GM15510 (cell line): ENCODE results near the gene ANKRD9.

ENCODE experiments used
- POLR2A ChIP-seq: IDR thresholded peaks from 3 replicates; pipeline ENCODE4 v1.6.1; 2011; ENCODE audit warnings: borderline replicate concordance; ENCODE audit not compliant: insufficient read length; ENCODE audit errors: extremely low read depth

The ANKRD9 gene

DNA sequence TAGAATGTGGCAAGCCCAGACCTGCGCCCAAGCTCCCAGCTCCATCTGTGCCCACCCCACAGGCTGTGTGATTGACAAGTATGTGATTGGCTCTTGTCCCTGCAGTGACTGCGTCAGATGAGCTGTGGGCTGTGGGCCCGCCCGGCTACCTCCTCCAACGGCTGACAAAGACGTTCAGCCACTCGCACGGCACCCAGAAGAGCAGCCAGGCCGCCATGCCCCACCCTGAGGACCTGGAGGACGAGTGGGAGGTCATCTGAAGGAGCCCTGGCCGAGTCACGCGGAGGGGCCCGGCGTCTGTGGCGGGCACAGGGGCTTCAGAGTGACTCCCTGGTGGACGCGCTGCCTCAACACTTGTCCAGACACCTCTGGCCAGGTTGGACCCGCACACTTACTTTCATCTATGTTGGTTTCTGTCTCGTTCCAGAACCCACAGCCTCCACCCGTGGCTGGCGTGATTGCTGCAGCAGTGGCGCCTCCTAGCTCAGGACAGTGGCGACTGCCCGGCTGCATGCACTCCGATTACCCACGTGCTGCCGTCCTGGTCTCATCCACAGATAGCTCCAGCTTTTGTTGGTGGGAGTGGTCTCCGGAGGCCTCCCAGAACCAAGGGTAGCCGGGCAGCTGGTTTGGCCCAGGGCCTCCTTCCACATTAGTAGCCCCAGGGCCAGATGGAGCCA is 11.4 kb downstream of the ANKRD9 start:
- no peak for TF ChIP-seq POLR2A

DNA sequence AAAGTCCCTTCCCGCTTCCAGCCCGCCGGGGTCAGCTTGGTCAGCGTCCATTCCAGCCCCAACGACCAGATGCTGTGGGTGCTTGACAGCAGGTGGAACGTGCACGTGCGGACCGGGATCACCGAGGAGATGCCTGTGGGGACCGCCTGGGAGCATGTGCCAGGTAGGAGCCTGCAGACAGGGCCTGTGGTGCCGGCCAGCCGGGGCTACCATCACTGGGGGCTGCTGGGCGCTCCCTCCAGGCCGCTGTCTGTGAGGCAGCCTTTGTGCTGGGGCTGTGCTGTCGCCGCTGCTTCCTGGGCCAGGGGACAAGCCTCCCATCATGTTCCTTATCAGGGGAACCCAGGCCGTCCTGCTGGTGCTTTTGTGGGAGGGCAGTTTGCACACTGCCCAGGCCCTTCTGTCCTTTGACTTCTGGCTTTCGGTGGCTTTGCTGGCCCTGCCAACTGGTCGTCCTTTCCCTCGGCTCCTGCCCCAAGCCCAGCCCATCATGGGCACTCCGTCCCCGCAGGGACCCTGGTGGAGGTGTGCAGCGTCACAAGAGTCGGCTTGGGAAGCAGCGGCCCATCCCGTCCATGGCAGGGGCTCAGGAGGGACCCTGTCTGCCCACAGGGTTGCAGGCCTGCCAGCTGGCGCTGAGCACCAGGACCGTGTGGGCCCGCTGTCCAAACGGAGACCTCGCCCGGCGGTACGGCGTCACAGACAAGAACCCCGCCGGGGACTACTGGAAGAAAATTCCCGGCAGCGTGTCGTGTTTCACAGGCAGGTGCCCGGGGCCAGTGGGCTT is 12.4 kb downstream of the ANKRD9 start:
- no peak for TF ChIP-seq POLR2A

GRCh38 chr14:102496331-102496691 is 13.3 kb downstream of the ANKRD9 start:
- TF ChIP-seq POLR2A = no peak

GRCh38 chr14:102495491-102496330 is 13.9 kb downstream of the ANKRD9 start:
- TF ChIP-seq POLR2A = no peak

- TF ChIP-seq POLR2A = no peak
Observed at GRCh38 chr14:102493585-102493984, 16.0 kb downstream of the ANKRD9 start.

- TF ChIP-seq POLR2A = no peak
Observed at GRCh38 chr14:102493096-102493495, 16.5 kb downstream of the ANKRD9 start.

GRCh38 chr14:102492531-102492910 is 17.1 kb downstream of the ANKRD9 start:
- no peak for TF ChIP-seq POLR2A

DNA sequence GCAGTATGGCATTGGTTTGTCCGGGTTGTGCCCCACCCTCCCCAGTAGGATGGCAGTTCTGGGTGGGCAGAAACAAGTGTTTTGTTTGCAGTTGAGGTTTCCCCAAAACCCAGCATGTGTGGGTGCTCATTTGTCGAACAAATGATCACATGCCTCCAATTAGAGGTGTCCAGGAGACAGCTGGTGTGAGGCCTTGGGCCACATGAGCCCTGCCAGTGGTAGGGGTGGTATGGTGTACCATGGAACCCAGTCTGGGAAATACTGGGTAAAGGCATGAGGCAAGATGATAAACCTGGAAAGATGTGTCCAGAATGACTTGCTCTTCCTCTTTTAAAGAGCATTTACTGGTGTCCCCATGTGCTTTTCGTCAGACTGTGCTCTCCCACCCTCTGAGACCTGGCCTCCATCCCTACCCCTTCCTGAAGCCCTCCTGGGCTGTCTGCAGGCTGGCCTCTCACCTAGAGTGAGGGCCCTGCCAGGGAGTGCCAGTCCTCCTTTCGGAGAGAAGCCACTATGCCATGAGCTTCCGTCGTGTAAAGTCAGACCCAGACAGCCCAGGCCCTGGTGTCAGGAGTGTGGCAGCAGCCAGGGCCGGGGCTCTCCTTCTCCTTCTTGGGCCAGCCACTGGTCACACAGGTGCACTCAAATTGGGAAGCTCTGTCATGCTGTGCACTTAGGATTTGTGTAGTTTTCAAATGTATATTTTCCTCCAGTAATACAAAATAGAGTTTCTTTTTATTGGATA is 17.6 kb downstream of the ANKRD9 start:
- no peak for TF ChIP-seq POLR2A

- TF ChIP-seq POLR2A = no peak
Observed at GRCh38 chr14:102491366-102491765, 18.2 kb downstream of the ANKRD9 start.

- no peak for TF ChIP-seq POLR2A
Observed at GRCh38 chr14:102490456-102490855, 19.1 kb downstream of the ANKRD9 start.

DNA sequence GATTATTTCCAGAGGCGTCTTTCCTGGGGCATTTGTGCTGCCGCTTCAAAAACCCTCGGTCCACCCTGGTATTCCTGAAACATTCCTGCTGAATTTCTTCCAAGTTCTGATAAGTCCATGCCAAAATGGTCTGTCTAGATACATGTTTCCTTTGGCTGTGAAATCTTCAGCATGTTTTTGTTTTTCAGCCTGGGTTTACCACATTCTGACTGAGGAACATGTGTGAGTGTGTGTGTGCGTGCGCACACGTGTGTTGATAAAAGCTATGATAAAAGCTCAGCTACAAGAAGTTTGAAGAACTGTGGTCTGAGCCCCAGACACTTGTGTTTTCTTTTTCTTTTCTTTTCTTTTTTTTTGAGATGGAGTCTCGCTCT is 22.4 kb downstream of the ANKRD9 start:
- no peak for TF ChIP-seq POLR2A

- no peak for TF ChIP-seq POLR2A
Observed at GRCh38 chr14:102486513-102487203, 22.9 kb downstream of the ANKRD9 start.

DNA sequence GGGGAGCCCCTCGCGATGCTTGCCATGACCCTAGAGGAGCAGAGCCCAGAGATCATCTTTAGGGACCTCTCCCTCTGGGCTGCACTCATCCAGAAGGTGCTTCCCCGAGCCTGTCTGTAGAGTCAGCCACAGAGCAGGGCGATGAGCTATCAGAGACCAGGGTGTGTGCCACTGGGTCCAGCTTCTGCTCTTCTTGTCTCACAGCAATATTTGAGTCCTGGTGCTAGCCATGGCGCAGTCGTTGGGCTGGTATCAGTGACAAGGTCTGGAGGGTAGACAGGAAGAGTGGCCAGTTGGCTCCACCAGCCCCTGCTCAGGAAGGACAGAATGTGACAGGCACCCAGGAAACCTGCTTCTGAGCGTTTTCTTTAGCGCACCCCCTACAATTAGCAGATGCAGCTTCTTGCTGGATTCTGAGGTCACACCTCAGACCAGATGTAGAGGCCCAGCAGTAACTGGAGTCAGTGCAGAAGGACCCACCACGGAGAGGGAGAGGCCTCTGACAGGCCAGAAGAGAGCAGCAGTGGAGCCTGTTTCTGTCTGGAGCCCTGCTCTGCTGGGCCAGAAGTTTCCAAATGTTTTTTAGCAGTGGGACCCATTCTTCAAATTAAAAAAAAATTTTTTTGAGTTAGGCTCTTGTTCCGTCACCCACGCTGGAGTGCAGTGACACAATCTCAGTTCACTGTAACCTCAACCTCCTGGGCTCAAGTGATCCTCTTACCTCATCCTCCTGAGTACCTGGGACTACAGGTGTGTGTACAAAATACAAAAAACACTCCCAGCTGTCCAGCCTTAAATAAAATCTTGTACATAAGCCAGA is 23.7 kb downstream of the ANKRD9 start:
- TF ChIP-seq POLR2A = no peak
